ENCODE results near the gene GAS1. TPM values are rescaled to one million over a fixed set of nuclear protein-coding genes. Genes with fewer than 3 reads are reported as not detected.

GAS1 gene
- total and polyA plus RNA-seq, 2 donors (not counting 1 experiment from before 2014, with no cell fraction given) = 1.6 to 7.4 TPM

- no peak for DNase-seq (ENCODE audit: low read depth in 2 of 2)
- Histone ChIP-seq H3K79me2 (ENCODE audit: control insufficient read depth, insufficient read depth, low read length) (no peaks in the 10 kb centered on the region), H3K4me1 (ENCODE audit: control insufficient read depth, extremely low read depth, insufficient read depth, low read length) (peaks cover 3% of the 10 kb centered on the region), H3K4me2 (ENCODE audit: extremely low read depth, insufficient read depth, low read length) (no peak overlapping the region), H3K4me3 (replicated peaks in 1 of 4; ENCODE audit: control extremely low read depth in 1 of 4, insufficient read depth in 1 of 4, low read depth in 3 of 4, low read length in 4 of 4) (no peak overlapping the region), H3K27me3 (ENCODE audit: control insufficient read depth, insufficient read depth, low read length) (no peaks in the 10 kb centered on the region), H2AFZ (ENCODE audit: low read length) (no peak overlapping the region), H3K27ac (ENCODE audit: insufficient read depth, low read length) (no peak overlapping the region), H3K9me3 (ENCODE audit: control insufficient read depth, insufficient read depth, low read depth, low read length) (no peaks in the 10 kb centered on the region), H4K20me1 (ENCODE audit: control insufficient read depth, extremely low read depth, insufficient read depth, low read length) (no peaks in the 10 kb centered on the region), H3K36me3 (ENCODE audit: control insufficient read depth, insufficient read depth, low read length) (no peaks in the 10 kb centered on the region), H3K9ac (ENCODE audit: insufficient read depth, low read length) (no peak overlapping the region)
- TF ChIP-seq CTCF (conservative IDR thresholded peaks at IDR 0.05 in 1 of 2, IDR thresholded peaks at IDR 0.05 in 1 of 2; ENCODE audit: low read depth in 1 of 2, low read length in 2 of 2) = no peak
- no peak for TF ChIP-seq EZH2 (IDR thresholded peaks at IDR 0.05; ENCODE audit: low read length, missing control alignments)
These were observed 27.7 kb upstream of the GAS1 start for GRCh38 chr9:86975036-86975435.

- H3K79me2 ChIP-seq (ENCODE audit: control insufficient read depth, insufficient read depth, low read length) = no peaks in the 10 kb centered on the region
- no peaks in the 10 kb centered on the region for H3K36me3 ChIP-seq (ENCODE audit: control insufficient read depth, insufficient read depth, low read length)
- no peak for DNase-seq (ENCODE audit: low read depth in 2 of 2)
- H2AFZ ChIP-seq (ENCODE audit: low read length) = no peak overlapping the region
- TF ChIP-seq CTCF (conservative IDR thresholded peaks at IDR 0.05 in 1 of 2, IDR thresholded peaks at IDR 0.05 in 1 of 2; ENCODE audit: low read depth in 1 of 2, low read length in 2 of 2) (no peak), EZH2 (IDR thresholded peaks at IDR 0.05; ENCODE audit: low read length, missing control alignments) (no peak)
- no peak overlapping the region for H3K4me2 ChIP-seq (ENCODE audit: extremely low read depth, insufficient read depth, low read length)
- no peaks in the 10 kb centered on the region for H3K9me3 ChIP-seq (ENCODE audit: control insufficient read depth, insufficient read depth, low read depth, low read length)
- H3K27ac ChIP-seq (ENCODE audit: insufficient read depth, low read length) = no peak overlapping the region
- H3K9ac ChIP-seq (ENCODE audit: insufficient read depth, low read length) = no peak overlapping the region
- H3K4me1 ChIP-seq (ENCODE audit: control insufficient read depth, extremely low read depth, insufficient read depth, low read length) = peaks cover 3% of the 10 kb centered on the region
- H3K4me3 ChIP-seq (replicated peaks in 1 of 4; ENCODE audit: control extremely low read depth in 1 of 4, insufficient read depth in 1 of 4, low read depth in 3 of 4, low read length in 4 of 4) = no peak overlapping the region
- H4K20me1 ChIP-seq (ENCODE audit: control insufficient read depth, extremely low read depth, insufficient read depth, low read length) = no peaks in the 10 kb centered on the region
- H3K27me3 ChIP-seq (ENCODE audit: control insufficient read depth, insufficient read depth, low read length) = no peaks in the 10 kb centered on the region
These were observed 27.1 kb upstream of the GAS1 start for GRCh38 chr9:86974421-86974820.

GRCh38 chr9:86971742-86972141 lies 24.4 kb upstream of the GAS1 start:
- Histone ChIP-seq H3K4me3 (replicated peaks in 1 of 4; ENCODE audit: control extremely low read depth in 1 of 4, insufficient read depth in 1 of 4, low read depth in 3 of 4, low read length in 4 of 4) (no peak overlapping the region), H3K4me2 (ENCODE audit: extremely low read depth, insufficient read depth, low read length) (no peak overlapping the region), H3K4me1 (ENCODE audit: control insufficient read depth, extremely low read depth, insufficient read depth, low read length) (no peaks in the 10 kb centered on the region), H3K36me3 (ENCODE audit: control insufficient read depth, insufficient read depth, low read length) (no peaks in the 10 kb centered on the region), H2AFZ (ENCODE audit: low read length) (no peak overlapping the region), H3K27ac (ENCODE audit: insufficient read depth, low read length) (no peak overlapping the region), H3K79me2 (ENCODE audit: control insufficient read depth, insufficient read depth, low read length) (no peaks in the 10 kb centered on the region), H3K27me3 (ENCODE audit: control insufficient read depth, insufficient read depth, low read length) (no peaks in the 10 kb centered on the region), H3K9me3 (ENCODE audit: control insufficient read depth, insufficient read depth, low read depth, low read length) (no peaks in the 10 kb centered on the region), H4K20me1 (ENCODE audit: control insufficient read depth, extremely low read depth, insufficient read depth, low read length) (no peaks in the 10 kb centered on the region), H3K9ac (ENCODE audit: insufficient read depth, low read length) (no peak overlapping the region)
- no peak for DNase-seq (ENCODE audit: low read depth in 2 of 2)
- TF ChIP-seq CTCF (conservative IDR thresholded peaks at IDR 0.05 in 1 of 2, IDR thresholded peaks at IDR 0.05 in 1 of 2; ENCODE audit: low read depth in 1 of 2, low read length in 2 of 2) (no peak), EZH2 (IDR thresholded peaks at IDR 0.05; ENCODE audit: low read length, missing control alignments) (no peak)

All from fibroblast of lung (primary cell).